AG10803 (cell line): ENCODE measurements around the gene MASP2.
"Not testable (repeated sequence)": the region's sequence is repeated elsewhere in the genome, so short reads cannot be mapped to it uniquely, and the experiment has no call there.

Experiments
- DNase-seq: peaks from one replicate; pipeline ENCODE4 v3.0.0; 2010; ENCODE audit warnings: low read depth
- H3K4me3 ChIP-seq: 2 replicates; pipeline ENCODE4 v1.5.1; 2011; ENCODE audit warnings: mild to moderate bottlenecking, low read length, control low read depth
- CTCF ChIP-seq: conservative IDR thresholded peaks from 2 replicates; pipeline ENCODE4 v1.5.1; 2011; ENCODE audit warnings: mild to moderate bottlenecking, low read length, control low read depth, inconsistent platforms

MASP2 gene

DNA sequence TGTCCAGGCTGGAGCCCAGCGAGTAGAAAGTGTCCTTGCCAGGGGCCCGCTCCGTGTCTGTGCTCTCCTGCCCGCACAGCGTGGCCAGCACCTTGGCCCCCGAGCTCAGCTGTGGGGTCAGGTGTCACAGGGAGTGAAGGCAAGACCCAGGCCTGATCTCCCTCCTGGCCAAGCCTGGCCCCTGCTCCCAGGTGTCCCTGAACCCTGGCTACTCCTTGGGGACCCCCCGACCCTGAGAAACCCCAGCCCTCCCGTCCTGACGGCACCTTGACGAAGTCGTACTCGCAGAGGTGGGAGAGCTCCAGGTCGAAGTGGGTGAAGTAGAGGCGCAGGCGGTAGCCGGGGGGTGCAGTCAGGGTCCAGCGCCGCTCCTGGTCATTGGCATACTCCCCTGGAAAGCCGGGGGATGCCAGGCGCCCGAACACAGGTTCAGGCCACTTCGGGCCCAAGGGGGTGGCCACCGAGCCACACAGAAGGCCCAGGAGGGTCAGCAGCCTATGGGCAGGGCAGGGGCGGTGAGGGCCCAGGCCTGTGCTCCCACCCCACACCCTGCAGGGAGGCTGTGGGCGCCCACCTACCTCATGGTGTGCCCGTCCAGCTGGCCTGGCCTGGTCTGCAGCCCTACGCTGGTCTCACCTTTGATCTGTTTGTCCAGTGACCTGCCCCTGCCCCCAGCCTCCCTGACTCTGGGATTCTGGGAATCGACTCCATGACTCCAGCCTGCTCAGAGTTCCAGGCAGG, at the start of gene MASP2:
Gene MASP2, minus strand, starts transcription at position 615 of the 741 bp plus-strand sequence. Its CDS starts 32 bp downstream, at position 583.
- no peak for DNase-seq
- H3K4me3 ChIP-seq, result no peak within 1 kb of the TSS
- TF ChIP-seq CTCF, result no peak

GRCh38 chr1:11083784-11084183, 36.7 kb upstream of the MASP2 start:
- not testable (repeated sequence) for DNase-seq, H3K4me3 ChIP-seq

GRCh38 chr1:11080931-11081330, 33.9 kb upstream of the MASP2 start:
- TF ChIP-seq CTCF, result no peak
- no peak overlapping the region for H3K4me3 ChIP-seq
- DNase-seq, result no peak

GRCh38 chr1:11078631-11079030, 31.6 kb upstream of the MASP2 start:
- no peak overlapping the region for H3K4me3 ChIP-seq
- no peak for TF ChIP-seq CTCF
- peak; percentile 88 for DNase-seq

DNA sequence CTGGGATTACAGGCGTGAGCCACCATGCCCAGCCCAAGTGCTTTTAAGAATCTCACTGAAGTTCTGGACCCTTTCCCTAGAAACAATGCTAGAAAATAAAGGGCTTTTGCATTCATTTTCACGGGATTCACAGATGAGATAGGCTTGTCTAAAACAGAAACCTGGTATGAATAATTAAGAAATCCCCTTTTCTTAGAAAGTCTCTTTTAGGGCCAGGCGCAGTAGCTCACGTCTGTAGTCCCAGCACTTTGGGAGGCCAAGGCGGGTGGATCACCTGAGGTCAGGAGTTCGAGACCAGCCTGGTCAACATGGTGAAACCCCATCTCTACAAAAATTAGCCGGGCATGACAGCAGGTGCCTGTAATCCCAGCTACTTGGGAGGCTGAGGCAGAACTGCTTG, 26.4 kb upstream of the MASP2 start:
- DNase-seq, H3K4me3 ChIP-seq: not testable (repeated sequence)

GRCh38 chr1:11072216-11072917, 25.3 kb upstream of the MASP2 start:
- no peak for DNase-seq
- no peak for TF ChIP-seq CTCF
- no peak overlapping the region for H3K4me3 ChIP-seq

GRCh38 chr1:11071463-11072215, 24.6 kb upstream of the MASP2 start:
- no peak overlapping the region for H3K4me3 ChIP-seq
- DNase-seq, result no peak
- no peak for TF ChIP-seq CTCF

GRCh38 chr1:11070876-11071275, 23.8 kb upstream of the MASP2 start:
- TF ChIP-seq CTCF, result no peak
- no peak overlapping the region for H3K4me3 ChIP-seq
- DNase-seq, result no peak
